ENCODE measurements around the gene BSN. TPM values are rescaled to one million over a fixed set of nuclear protein-coding genes. Genes with fewer than 3 reads are reported as not detected.

BSN gene
- total and polyA plus RNA-seq, 2 donors (not counting 3 experiments of a cell fraction or from before 2014, with no cell fraction given), result 0.04 to 0.27 TPM

DNA sequence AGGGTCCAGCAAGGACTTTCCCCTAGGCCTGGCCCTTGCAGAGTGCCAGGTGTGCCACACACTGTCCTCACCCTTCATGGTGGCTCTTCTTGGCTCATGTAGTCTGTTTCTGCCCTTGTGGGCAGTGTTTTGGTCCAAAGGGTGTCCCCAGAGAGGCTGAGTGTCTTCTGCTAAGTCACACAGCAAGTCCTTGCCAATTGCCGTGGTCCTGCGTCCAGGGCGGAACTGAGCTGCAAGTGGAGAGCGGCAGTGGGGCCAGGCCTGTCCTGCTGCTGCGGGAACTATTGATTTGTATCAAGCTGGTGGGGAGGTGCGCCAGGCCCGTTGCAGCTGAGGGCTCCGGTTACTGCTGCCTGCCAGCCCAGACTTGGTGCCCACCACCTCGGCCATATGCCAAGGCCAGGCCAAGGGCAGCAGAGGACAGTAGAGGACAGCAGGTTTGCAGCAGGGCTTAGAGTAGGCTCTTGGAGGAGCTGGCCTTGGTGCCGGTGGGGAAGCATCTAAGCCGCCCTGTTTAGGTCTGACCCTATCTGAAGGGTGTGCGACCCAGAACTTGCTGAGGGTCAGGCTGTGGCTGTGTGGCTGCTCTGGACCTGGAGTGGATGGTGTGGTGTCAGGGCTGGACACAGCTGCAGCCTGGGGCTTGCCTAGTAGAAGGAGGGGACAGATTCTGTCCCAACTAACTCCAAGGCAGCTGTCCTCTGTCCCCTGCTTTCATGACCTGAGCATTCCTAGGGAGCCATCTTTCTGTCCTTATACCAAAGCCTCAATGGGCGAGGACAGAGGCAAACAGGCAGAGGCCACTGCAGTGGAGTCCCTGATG, 160.7 kb downstream of the BSN start:
- intact Hi-C loops (cut with micrococcal nuclease), result no loop called here
- no peak for DNase-seq (ENCODE audit: low read depth, low spot score)
- Histone ChIP-seq H3K9me3 (replicated peaks; ENCODE audit: control insufficient read depth, insufficient read depth, low read length) (no peaks in the 10 kb centered on the region), H3K79me2 (ENCODE audit: control insufficient read depth, insufficient read depth, low read length) (no peaks in the 10 kb centered on the region), H3K36me3 (ENCODE audit: control insufficient read depth in 2 of 2, extremely low read depth in 1 of 2, insufficient read depth in 2 of 2, low read length in 2 of 2) (peaks cover 0 to 3% of the 10 kb centered on the region in 2 experiments), H3K27me3 (ENCODE audit: control insufficient read depth in 2 of 2, insufficient read depth in 2 of 2, low read length in 2 of 2) (no peaks in the 10 kb centered on the region), H3K4me2 (ENCODE audit: insufficient read depth, low read length) (no peak overlapping the region), H3K27ac (ENCODE audit: insufficient read depth, low read depth, low read length) (no peak overlapping the region), H3K9ac (replicated peaks; ENCODE audit: extremely low read depth, insufficient read depth, low read length) (no peak overlapping the region), H4K20me1 (replicated peaks; ENCODE audit: control insufficient read depth, extremely low read depth, insufficient read depth, low read length) (no peaks in the 10 kb centered on the region), H3K4me1 (ENCODE audit: control insufficient read depth, extremely low read depth, insufficient read depth, low read length) (peaks cover 7% of the 10 kb centered on the region), H2AFZ (ENCODE audit: low read depth, low read length) (no peak overlapping the region), H3K9me1 (replicated peaks; ENCODE audit: control insufficient read depth, extremely low read depth, insufficient read depth, low read length) (no peaks in the 10 kb centered on the region), H3K4me3 (replicated peaks in 1 of 3; ENCODE audit: insufficient read depth in 1 of 3, low read depth in 1 of 3, low read length in 3 of 3) (no peak overlapping the region)
- dilution Hi-C loops (cut with MboI; ENCODE audit: extremely low pct_ligation_motif_present, low sequenced_read_pairs), result no loop called here
- TF ChIP-seq GATA2 (IDR thresholded peaks at IDR 0.05; ENCODE audit: insufficient read depth, insufficient read length, low read depth, low read length), result no peak
- no peak for TF ChIP-seq POLR2AphosphoS5 (IDR thresholded peaks at IDR 0.05; ENCODE audit: insufficient read depth, low read depth, low read length)
- no peak for TF ChIP-seq MYC (IDR thresholded peaks at IDR 0.05; ENCODE audit: low read depth, low read length)
- TF ChIP-seq EZH2 (IDR thresholded peaks at IDR 0.05; ENCODE audit: borderline replicate concordance, low read depth, low read length, severe bottlenecking), result no peak
- TF ChIP-seq, protein P1, sequence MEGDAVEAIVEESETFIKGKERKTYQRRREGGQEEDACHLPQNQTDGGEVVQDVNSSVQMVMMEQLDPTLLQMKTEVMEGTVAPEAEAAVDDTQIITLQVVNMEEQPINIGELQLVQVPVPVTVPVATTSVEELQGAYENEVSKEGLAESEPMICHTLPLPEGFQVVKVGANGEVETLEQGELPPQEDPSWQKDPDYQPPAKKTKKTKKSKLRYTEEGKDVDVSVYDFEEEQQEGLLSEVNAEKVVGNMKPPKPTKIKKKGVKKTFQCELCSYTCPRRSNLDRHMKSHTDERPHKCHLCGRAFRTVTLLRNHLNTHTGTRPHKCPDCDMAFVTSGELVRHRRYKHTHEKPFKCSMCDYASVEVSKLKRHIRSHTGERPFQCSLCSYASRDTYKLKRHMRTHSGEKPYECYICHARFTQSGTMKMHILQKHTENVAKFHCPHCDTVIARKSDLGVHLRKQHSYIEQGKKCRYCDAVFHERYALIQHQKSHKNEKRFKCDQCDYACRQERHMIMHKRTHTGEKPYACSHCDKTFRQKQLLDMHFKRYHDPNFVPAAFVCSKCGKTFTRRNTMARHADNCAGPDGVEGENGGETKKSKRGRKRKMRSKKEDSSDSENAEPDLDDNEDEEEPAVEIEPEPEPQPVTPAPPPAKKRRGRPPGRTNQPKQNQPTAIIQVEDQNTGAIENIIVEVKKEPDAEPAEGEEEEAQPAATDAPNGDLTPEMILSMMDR (IDR thresholded peaks at IDR 0.05; ENCODE audit: extremely low read depth in 1 of 2, insufficient read depth in 1 of 2, low read depth in 1 of 2, low read length in 2 of 2), result no peak
- no peak for TF ChIP-seq POLR2A (IDR thresholded peaks at IDR 0.05; ENCODE audit: low read depth, low read length)
- TF ChIP-seq, protein P2, sequence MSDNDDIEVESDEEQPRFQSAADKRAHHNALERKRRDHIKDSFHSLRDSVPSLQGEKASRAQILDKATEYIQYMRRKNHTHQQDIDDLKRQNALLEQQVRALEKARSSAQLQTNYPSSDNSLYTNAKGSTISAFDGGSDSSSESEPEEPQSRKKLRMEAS (IDR thresholded peaks at IDR 0.05; ENCODE audit: insufficient read depth, insufficient read length), result no peak
- TF ChIP-seq JUN (IDR thresholded peaks at IDR 0.05; ENCODE audit: borderline replicate concordance, insufficient read depth, insufficient read length, low read depth), result no peak
- TF ChIP-seq FOS (IDR thresholded peaks at IDR 0.05; ENCODE audit: borderline replicate concordance, insufficient read depth, low read length), result no peak
- no TSS peak for BruUV-seq (replicated peaks)
- CTCF ChIA-PET, result interaction anchor here (1.6 to 2.3 kb wide), 2 partner anchors 12 to 175 kb away, joined by 4 to 7 read pairs; no protein-coding TSS in a partner anchor
- no peak for FAIRE-seq
- POLR2A ChIA-PET, result no interaction called here

Data from endothelial cell of umbilical vein (primary cell).